ENCODE data around the gene ADGRL3. TPM values are rescaled to one million over a fixed set of nuclear protein-coding genes. Genes with fewer than 3 reads are reported as not detected.

ADGRL3 gene
- total RNA-seq, 1 donor from 2014 or later = 93.6 TPM

GRCh38 chr4:61251129-61251528 lies 51.0 kb downstream of the ADGRL3 start:
- Histone ChIP-seq H3K9ac (no peak overlapping the region), H3K36me3 (no peaks in the 10 kb centered on the region), H4K20me1 (ENCODE audit: low read depth) (peaks cover 65% of the 10 kb centered on the region), H3K4me1 (no peaks in the 10 kb centered on the region), H3K27ac (no peak overlapping the region), H3K27me3 (no peaks in the 10 kb centered on the region), H2AFZ (replicated peaks) (no peak overlapping the region), H3F3A (ENCODE audit: low read depth) (no peaks in the 10 kb centered on the region), H3K4me2 (no peak overlapping the region), H3K4me3 (no peak overlapping the region), H3K9me3 (ENCODE audit: low read depth) (no peaks in the 10 kb centered on the region), H3K79me2 (ENCODE audit: low read depth) (peaks cover 76% of the 10 kb centered on the region)
- no peaks in the 10 kb centered on the region for H3K27me3 Mint-ChIP-seq (ENCODE audit: insufficient read depth, low read depth)
- no peak for DNase-seq (ENCODE audit: low spot score)
- H3K4me1 Mint-ChIP-seq = peaks cover 12% of the 10 kb centered on the region
- H3K9me3 Mint-ChIP-seq = peaks cover 2% of the 10 kb centered on the region
- no peak overlapping the region for H3K4me3 Mint-ChIP-seq
- H3K36me3 Mint-ChIP-seq = peaks cover 24% of the 10 kb centered on the region
- H3K27ac Mint-ChIP-seq = no peak overlapping the region
- TF ChIP-seq CTCF (IDR thresholded peaks at IDR 0.05) (no peak), EZH2phosphoT487 (IDR thresholded peaks at IDR 0.05) (no peak), EZH2 (IDR thresholded peaks at IDR 0.05) (no peak)

- Mint-ChIP-seq H3K9me3 (peaks cover 2% of the 10 kb centered on the region), H3K27ac (no peak overlapping the region), H3K4me1 (peaks cover 12% of the 10 kb centered on the region), H3K36me3 (peaks cover 41% of the 10 kb centered on the region), H3K4me3 (no peak overlapping the region), H3K27me3 (ENCODE audit: insufficient read depth, low read depth) (no peaks in the 10 kb centered on the region)
- no peak overlapping the region for H3K9ac ChIP-seq
- no peaks in the 10 kb centered on the region for H3K27me3 ChIP-seq
- H3K9me3 ChIP-seq (ENCODE audit: low read depth) = no peaks in the 10 kb centered on the region
- no peak for DNase-seq (ENCODE audit: low spot score)
- peaks cover 54% of the 10 kb centered on the region for H3K79me2 ChIP-seq (ENCODE audit: low read depth)
- no peak for TF ChIP-seq EZH2phosphoT487 (IDR thresholded peaks at IDR 0.05)
- TF ChIP-seq CTCF (IDR thresholded peaks at IDR 0.05) = no peak
- no peak for TF ChIP-seq EZH2 (IDR thresholded peaks at IDR 0.05)
- no peak overlapping the region for H3K27ac ChIP-seq
- H3F3A ChIP-seq (ENCODE audit: low read depth) = no peaks in the 10 kb centered on the region
- H4K20me1 ChIP-seq (ENCODE audit: low read depth) = peaks cover 42% of the 10 kb centered on the region
- H3K4me3 ChIP-seq = no peak overlapping the region
- H3K4me1 ChIP-seq = no peaks in the 10 kb centered on the region
- H3K36me3 ChIP-seq = no peaks in the 10 kb centered on the region
- H3K4me2 ChIP-seq = no peak overlapping the region
- no peak overlapping the region for H2AFZ ChIP-seq (replicated peaks)
Observed at GRCh38 chr4:61254406-61254805, 54.3 kb downstream of the ADGRL3 start.

- peaks cover 28% of the 10 kb centered on the region for H3K4me1 Mint-ChIP-seq
- Histone ChIP-seq H3K27me3 (no peaks in the 10 kb centered on the region), H3K4me3 (no peak overlapping the region), H3F3A (ENCODE audit: low read depth) (no peaks in the 10 kb centered on the region), H3K36me3 (no peaks in the 10 kb centered on the region), H3K4me2 (no peak overlapping the region), H3K9me3 (ENCODE audit: low read depth) (no peaks in the 10 kb centered on the region), H2AFZ (replicated peaks) (no peak overlapping the region), H3K4me1 (no peaks in the 10 kb centered on the region), H4K20me1 (ENCODE audit: low read depth) (peaks cover 74% of the 10 kb centered on the region), H3K27ac (no peak overlapping the region), H3K9ac (no peak overlapping the region), H3K79me2 (ENCODE audit: low read depth) (peaks cover 59% of the 10 kb centered on the region)
- TF ChIP-seq EZH2 (IDR thresholded peaks at IDR 0.05) = no peak
- no peak for TF ChIP-seq EZH2phosphoT487 (IDR thresholded peaks at IDR 0.05)
- TF ChIP-seq CTCF (IDR thresholded peaks at IDR 0.05) = no peak
- H3K27me3 Mint-ChIP-seq (ENCODE audit: insufficient read depth, low read depth) = peaks cover 3% of the 10 kb centered on the region
- H3K27ac Mint-ChIP-seq = no peak overlapping the region
- H3K36me3 Mint-ChIP-seq = peaks cover 6% of the 10 kb centered on the region
- no peaks in the 10 kb centered on the region for H3K9me3 Mint-ChIP-seq
- no peak overlapping the region for H3K4me3 Mint-ChIP-seq
- no peak for DNase-seq (ENCODE audit: low spot score)
Observed at GRCh38 chr4:61273233-61273632, 73.1 kb downstream of the ADGRL3 start.

Data from neural progenitor cell (in vitro differentiated cells).